Right ventricle myocardium inferior (tissue), 1 donor: ENCODE data around the gene CCDC17. TPM values are rescaled to one million over a fixed set of nuclear protein-coding genes. Genes with fewer than 3 reads are reported as not detected.

Experiments
- ATAC-seq: fragments of 200-7000 bp; cut with Tn5 transposase; one replicate; pipeline ENCODE4 v1.9.1; 2020; ENCODE audit warnings: mild to moderate bottlenecking, moderate library complexity
- DNase-seq: peaks from one replicate; pipeline ENCODE4 v3.0.0; 2021; ENCODE audit errors: missing footprints
- intact Hi-C: fragments of 100-400 bp; cut with DNase I; formaldehyde crosslinking; loops from one replicate; pipeline ENCODE4 v1.11.0; 2022
- long read RNA-seq: library from polyadenylated mRNA; unstranded; transcript quantifications from one replicate; pipeline ENCODE4 v2.0.0, GENCODE V29; 2021
- total RNA-seq: library from RNA; stranded (reverse); fragmentation: NEBNext Ultra II Directional; extraction: Animal tissue kit (Norgen Biotek cat#: 25700); gene quantifications from one replicate; pipeline ENCODE4 v1.2.1, GENCODE V29; 2021
- donor health status: DM: no; HTN: yes; CAD: no; lungs with severe emphysema.

CCDC17 gene
- total RNA-seq = 1.2 TPM
- long read RNA-seq, partial matches to known transcripts = 0 of 1 reads
- long read RNA-seq, other reads (novel, unspliced or antisense) = 1 of 1 reads

DNA sequence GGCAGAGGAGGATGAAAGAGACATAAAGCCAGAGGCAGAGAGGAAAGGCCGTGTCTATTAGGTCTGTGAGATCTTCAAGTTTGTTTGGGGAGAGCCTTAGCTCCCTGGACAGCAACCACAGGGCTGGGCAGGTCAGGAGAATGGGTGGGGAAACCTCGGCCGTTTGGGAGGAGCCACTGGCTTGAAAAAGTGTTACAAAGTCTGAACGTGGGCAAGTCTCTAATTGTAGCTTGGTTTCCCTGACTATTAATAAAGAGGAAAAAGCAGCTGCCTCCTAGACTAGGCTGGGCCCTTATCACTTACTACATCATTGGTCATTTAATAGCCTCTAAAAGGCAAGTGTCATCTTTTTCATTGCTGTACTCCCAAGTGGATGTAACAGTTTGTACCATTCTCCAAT lies at the start of gene CCDC17:
TSS of gene CCDC17 (minus strand) at position 83 of the 400 bp plus-strand sequence. CDS start 145 bp downstream, outside the sequence.
- DNase-seq (no peak), ATAC-seq (no peak)
- intact Hi-C loops = no loop called here

- no peak for DNase-seq
- ATAC-seq = no peak
- intact Hi-C loops = no loop called here
These were observed 46.2 kb upstream of the CCDC17 start for GRCh38 chr1:45669859-45670655.

DNA sequence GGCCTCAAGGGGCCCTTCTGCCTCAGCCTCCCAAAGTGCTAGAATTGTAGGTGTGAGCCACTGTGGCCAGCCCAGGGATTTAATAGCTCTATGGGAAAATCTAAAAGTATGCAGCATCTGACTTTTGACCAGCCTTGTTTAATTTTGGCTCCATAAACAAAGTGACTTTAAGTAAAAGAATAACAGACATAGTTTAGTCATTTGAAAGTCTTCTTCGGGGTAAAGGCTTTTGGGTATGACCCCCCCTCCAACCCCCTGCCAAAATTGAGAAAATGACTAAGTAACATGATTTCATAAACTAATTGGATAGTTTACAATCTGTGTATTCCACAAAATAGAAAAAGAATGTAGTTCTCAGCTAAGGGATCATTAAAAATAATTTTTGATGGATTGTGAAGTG lies 45.5 kb upstream of the CCDC17 start:
- no peak for DNase-seq
- ATAC-seq = no peak
- intact Hi-C loops = no loop called here

GRCh38 chr1:45668526-45668925 lies 44.7 kb upstream of the CCDC17 start:
- ATAC-seq (no peak), DNase-seq (no peak)
- intact Hi-C loops = no loop called here

DNA sequence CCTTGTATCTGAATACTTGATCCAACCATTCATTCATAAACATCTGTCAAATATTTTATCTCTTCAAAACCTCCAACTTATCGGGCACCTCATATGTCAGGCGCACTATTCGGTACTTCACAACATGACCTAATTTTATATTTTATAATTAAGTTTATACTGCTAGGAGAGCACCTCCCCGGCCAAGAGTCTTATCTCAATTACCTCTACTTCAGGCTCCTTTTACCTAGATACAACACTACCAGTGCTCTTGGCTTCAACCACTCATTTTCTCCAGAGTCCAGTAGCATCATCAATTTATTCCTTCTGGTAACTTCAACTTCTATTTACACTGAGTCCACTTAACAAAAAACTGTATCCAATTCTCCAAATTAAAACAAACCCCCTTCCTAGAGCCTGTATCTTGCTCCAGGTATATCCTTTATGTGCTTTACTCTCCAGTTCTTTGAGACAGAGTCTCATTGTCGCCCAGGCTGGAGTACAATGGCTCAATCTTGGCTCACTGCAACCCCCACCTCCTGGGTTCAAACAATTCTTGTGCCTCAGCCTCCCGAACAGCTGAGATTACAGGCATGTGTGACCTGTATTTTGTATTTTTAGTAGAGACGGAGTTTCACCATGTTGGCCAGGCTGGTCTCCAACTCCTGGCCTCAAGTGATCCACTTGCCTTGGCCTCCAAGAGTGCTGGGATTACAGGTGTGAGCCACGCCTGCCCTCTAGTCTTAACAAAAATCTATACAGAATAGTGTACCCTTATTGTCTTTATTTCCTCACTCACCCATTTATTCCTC lies 43.7 kb upstream of the CCDC17 start:
- ATAC-seq (peak; percentile 28), DNase-seq (no peak)
- intact Hi-C loops = no loop called here

GRCh38 chr1:45666836-45667235 lies 43.0 kb upstream of the CCDC17 start:
- ATAC-seq (no peak), DNase-seq (no peak)
- intact Hi-C loops = no loop called here

DNA sequence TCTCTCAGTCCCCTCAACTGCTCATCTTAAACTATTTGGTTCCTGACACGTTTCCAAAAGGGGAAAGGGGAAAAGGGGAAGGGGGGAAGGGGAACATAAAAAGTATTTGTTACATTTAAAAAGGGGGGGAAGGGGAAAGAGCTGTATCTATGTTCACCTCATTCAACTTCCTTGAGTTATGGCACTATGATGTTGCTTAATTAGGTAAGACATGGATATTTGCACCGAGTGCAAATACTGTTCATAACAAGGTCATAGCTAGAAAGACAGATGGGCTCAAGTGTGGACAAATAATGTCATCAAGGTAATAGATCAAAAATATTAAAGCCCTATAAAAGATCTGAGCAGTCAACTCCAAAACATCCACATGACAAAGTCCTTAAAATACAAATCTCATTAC lies 36.5 kb upstream of the CCDC17 start:
- ATAC-seq (no peak), DNase-seq (no peak)
- intact Hi-C loops = no loop called here

DNA sequence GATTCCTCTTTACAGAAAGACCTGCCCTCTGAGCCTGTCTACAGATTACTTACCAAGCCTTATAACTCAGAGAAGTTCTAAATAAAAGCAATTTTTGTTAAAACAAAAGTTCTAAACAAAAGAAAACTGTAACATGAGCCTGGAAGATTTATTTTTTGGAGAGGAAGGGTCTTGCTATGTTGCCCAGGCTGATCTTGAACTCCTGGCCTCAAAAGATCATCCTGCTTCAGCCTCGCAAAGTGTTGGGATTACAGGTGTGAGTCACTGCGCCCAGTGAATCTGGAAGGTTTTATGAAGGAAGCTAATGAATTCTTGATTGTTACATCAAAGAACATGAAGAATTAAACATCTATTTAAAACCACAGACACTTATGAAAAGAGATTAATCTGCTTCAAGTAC lies 35.4 kb upstream of the CCDC17 start:
- intact Hi-C loops = no loop called here
- ATAC-seq (no peak), DNase-seq (no peak)

DNA sequence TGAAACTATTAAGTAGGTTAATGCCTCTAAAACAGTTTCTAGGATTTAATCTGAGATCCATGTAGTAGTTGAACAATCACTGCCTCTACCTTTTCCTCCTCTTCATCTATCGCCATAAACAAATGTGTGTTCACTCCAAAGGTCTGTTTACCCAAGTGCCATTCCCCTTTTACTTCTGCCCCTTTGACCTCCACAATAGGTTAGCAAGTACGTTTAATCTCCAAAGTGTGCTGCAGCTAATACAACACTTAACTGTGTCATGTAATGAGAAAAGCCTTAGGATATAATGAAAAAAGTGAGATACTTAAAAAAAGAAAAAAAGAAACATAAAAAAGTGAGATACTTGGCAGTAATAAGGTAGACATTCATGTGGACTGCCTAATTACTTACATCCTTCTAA lies 34.3 kb upstream of the CCDC17 start:
- no peak for DNase-seq
- intact Hi-C loops = no loop called here
- ATAC-seq = no peak

GRCh38 chr1:45656573-45657226 lies 32.8 kb upstream of the CCDC17 start:
- intact Hi-C loops = no loop called here
- ATAC-seq (no peak), DNase-seq (no peak)

DNA sequence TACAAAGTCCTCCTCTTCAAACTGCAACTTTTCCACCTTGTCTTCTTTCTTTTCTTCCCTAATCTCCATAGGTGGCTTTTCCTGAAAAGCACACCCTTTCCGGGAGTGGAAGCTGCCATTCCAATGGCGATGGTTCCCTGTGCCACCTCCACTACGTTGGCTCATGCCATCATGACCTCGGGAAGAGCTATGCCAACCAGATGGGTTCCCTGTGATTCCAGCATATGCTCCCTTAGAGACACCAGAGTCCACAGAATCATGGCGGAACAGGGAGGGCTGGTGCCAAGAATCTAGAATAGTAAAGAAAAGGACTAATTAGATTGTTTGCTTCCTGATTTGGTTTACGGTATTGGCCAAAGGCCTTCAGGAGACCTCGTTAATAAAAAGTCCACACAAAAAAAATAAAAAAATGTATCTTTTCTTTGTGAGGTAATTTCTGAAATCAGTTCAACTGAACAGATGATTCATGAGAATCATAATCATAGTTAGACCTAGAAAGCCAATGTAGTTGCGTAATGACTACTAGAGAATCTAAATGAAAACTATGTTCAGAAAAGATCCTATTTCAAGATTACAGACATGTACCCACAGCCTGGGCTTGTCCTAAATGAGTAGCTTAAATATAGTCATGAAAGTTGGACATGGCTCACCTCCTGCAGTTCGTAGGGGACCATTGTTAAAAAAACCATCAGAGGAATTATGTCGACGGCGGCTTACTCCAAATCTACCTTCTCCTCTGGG lies 30.9 kb upstream of the CCDC17 start:
- intact Hi-C loops = no loop called here
- DNase-seq = no peak
- no peak for ATAC-seq

GRCh38 chr1:45647248-45648021 lies 23.6 kb upstream of the CCDC17 start:
- DNase-seq (no peak), ATAC-seq (peak; percentile 62)
- intact Hi-C loops = loop anchor here (2.0 kb wide), 1 partner anchor 37 kb away; no protein-coding TSS in a partner anchor

DNA sequence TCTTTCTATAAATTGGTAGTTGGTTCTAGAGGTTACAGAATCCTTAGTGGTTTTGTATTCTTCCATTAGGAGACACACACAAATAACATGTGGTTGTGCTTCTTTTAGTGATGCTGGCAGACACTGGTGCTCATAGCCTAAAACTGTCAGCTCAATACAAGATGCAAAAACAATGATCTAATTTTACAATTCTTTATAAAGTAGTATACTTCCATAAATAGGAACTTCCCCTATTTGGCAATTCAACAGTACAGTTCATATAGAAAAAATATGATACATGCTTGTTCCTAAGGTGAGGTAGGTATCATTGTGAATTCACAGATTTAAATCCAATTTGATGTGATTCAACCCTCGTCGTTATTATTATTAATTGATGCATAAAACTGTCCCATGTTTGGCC lies 20.8 kb upstream of the CCDC17 start:
- no peak for DNase-seq

DNA sequence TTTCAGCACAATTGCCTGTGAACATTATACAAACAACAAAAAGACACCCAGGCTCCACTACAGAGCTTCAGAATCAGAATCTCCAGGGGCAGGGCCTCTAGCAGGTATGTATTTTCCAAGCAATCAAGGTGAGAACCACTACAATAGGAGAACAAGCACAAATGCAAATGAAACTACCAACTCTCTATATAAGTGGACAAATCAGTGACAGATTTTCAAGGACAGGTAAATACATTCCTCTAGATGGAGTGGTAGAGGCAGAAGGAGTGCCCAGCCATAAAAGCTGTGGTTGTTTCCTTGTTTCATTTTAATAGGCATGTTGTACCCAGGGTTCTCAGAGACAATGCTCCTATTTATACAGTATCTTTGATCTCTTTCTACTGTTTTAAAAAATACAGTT lies 20.1 kb upstream of the CCDC17 start:
- intact Hi-C loops = no loop called here
- ATAC-seq (no peak), DNase-seq (no peak)

More for the DNA sequence above, 20.8 kb upstream of the CCDC17 start:
- ATAC-seq = no peak
- intact Hi-C loops = no loop called here

- intact Hi-C loops = no loop called here
- ATAC-seq (no peak), DNase-seq (no peak)
These were observed 19.5 kb upstream of the CCDC17 start for GRCh38 chr1:45643321-45643720.

DNA sequence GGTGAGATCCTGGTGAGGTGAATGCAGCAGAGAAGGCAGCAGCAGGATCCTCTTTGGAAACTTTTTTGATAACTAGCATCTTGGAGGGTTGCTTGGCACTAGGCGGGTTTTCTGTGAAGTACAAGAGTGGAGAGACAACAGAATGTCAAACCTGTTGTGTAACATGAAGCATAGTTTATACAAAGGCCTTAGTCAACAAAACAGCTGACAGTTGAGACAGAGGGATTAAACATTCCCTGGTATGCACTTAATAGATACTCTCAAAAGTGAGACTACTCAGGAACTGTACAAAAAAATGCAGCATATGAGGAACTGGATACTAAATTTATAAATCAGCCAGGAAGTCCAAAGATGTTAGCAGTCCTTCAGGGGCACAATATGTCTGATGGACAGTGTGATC lies 16.4 kb upstream of the CCDC17 start:
- DNase-seq (no peak), ATAC-seq (no peak)

DNA sequence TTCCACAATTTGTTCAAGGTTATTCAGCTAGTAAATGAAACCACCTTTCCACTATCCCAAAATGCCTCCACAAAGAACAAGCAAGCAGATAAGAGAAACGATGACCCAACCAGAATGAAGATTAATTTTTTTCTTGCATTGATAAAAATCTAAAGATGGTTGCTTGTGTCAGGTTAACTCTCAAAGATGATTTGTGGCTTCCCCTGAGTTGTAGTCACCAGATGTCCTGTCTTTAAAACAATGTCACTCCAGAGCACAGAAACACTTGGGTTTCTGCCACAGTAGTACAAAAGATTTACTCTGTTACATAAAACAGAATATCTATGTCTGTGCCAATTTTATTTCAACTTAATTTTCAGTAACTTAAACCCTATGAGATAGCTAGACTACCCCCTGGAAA lies 11.4 kb upstream of the CCDC17 start:
- DNase-seq = no peak
- intact Hi-C loops = no loop called here
- ATAC-seq = no peak

More for the DNA sequence above, 16.4 kb upstream of the CCDC17 start:
- intact Hi-C loops = no loop called here

DNA sequence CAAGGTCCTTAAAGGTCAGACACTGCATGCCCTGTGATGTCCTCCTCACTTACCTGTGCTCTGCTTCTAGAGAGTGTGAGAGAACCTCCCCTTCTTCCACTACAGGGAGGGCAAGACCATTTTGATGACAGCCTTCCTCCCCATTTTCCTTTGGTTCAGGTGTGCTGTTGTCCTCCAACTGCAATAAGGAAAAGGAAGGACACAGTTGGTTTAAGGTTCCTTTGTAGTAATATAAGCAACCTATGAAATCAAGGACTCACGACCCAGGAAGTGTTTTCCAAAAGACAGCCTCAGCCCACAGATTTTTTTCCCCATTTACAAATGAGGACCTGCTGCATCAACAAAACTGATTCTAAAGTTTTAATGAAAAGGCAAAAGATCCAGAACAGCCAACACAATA lies 6.6 kb upstream of the CCDC17 start:
- intact Hi-C loops = no loop called here
- ATAC-seq = no peak
- DNase-seq = no peak
